ENCODE data around the gene UFD1. TPM values are rescaled to one million over a fixed set of nuclear protein-coding genes. Genes with fewer than 3 reads are reported as not detected.

UFD1 gene
- total and polyA plus RNA-seq, 9 of the 15 experiments (the other 6 are each of a cell fraction or from before 2014, with no cell fraction given): 238 to 645 (median 363) TPM

DNA sequence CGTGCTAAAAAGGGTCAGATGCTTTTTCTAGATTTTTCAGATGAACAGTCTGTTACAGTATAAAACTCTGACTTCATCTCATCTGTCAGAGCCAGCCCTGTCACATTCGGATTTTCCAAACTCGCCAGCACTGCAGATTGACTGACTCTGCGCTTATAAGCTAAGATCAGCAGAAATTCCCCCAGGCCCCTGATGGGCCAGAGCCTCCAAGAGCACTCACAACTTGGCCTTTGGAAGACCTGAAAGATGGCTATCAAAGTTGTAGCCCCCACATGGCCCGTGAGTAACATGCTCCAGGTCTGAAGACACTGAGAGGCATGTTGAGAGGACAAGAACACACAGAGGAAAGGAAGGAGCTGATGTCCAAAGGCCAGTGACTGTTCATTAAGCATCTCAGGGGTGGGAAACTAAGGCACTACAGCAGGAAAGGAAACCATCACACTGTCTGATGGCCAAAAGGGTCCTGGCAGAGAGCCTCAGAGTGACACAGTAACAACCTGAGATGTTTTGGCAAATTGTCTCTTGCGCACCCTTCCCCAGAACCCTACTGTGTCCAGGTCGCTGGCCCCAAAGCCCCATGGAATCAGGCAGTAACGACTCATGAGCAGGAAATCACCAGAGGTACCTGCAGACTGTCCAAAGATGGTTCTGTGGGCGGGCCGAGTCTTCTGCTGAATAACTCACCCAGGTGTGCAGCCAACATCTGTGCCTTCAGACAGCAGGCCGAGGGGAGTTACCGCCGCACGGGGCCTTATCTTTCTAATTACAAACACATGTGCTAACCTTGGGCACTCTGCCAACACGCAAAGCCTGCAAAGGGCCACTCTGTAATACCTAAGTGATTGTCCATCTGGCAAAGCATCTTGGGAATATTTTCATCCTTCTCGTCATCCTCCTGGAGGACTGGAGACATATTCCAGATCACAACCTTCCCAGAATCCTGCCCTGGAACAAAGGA, 71.1 kb downstream of the UFD1 start (continued):
- TF ChIP-seq ZNF79 (CRISPR knock-in tag; IDR thresholded peaks at IDR 0.05; ENCODE audit: low read depth) (no peak), ZKSCAN8 (CRISPR knock-in tag; IDR thresholded peaks at IDR 0.05) (peak; percentile 63; the same call in 1 of the 2 replicates), SMARCB1 (IDR thresholded peaks at IDR 0.05; ENCODE audit: insufficient read length, low read depth) (no peak), DIDO1 (tag; IDR thresholded peaks at IDR 0.05; ENCODE audit: low read depth) (no peak), MEF2A (IDR thresholded peaks at IDR 0.05; ENCODE audit: control insufficient read depth, low read depth, low read length) (no peak), ZNF133 (CRISPR knock-in tag; IDR thresholded peaks at IDR 0.05) (no peak), BRCA1 (IDR thresholded peaks at IDR 0.05) (no peak), BRCA1 (CRISPR knock-in tag; IDR thresholded peaks at IDR 0.05) (no peak), RBM17 (IDR thresholded peaks at IDR 0.05; ENCODE audit: borderline replicate concordance, low read depth, low read length) (no peak), ZNF212 (CRISPR knock-in tag; IDR thresholded peaks at IDR 0.05) (no peak), ZBTB7A (IDR thresholded peaks at IDR 0.05; ENCODE audit: borderline replicate concordance, control insufficient read depth, low read depth, low read length) (no peak), ZNF57 (CRISPR knock-in tag; IDR thresholded peaks at IDR 0.05) (no peak), PHF21A (IDR thresholded peaks at IDR 0.05; ENCODE audit: borderline replicate concordance, low read depth) (no peak), ZNF24 (IDR thresholded peaks at IDR 0.05) (0 out of 2 replicates have a peak, but pooled peaks have one; percentile 27), E2F1 (CRISPR knock-in tag; IDR thresholded peaks at IDR 0.05) (peak; percentile 84), TCF7 (IDR thresholded peaks at IDR 0.05; ENCODE audit: borderline replicate concordance) (peak; percentile 58; the same call in 1 of the 2 replicates), SUPT5H (IDR thresholded peaks at IDR 0.05) (peak; percentile 48; the same call in 1 of the 2 replicates), PHB2 (IDR thresholded peaks at IDR 0.05; ENCODE audit: low read depth) (peak; percentile 73), HSF4 (CRISPR knock-in tag; IDR thresholded peaks at IDR 0.05; ENCODE audit: borderline replicate concordance) (peak; percentile 26; the same call in 1 of the 2 replicates), PHTF2 (CRISPR knock-in tag; IDR thresholded peaks at IDR 0.05) (no peak)
- TF ChIP-seq, protein P1, sequence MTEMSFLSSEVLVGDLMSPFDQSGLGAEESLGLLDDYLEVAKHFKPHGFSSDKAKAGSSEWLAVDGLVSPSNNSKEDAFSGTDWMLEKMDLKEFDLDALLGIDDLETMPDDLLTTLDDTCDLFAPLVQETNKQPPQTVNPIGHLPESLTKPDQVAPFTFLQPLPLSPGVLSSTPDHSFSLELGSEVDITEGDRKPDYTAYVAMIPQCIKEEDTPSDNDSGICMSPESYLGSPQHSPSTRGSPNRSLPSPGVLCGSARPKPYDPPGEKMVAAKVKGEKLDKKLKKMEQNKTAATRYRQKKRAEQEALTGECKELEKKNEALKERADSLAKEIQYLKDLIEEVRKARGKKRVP (CRISPR knock-in tag; IDR thresholded peaks at IDR 0.05): no peak
- TF ChIP-seq, protein P2, sequence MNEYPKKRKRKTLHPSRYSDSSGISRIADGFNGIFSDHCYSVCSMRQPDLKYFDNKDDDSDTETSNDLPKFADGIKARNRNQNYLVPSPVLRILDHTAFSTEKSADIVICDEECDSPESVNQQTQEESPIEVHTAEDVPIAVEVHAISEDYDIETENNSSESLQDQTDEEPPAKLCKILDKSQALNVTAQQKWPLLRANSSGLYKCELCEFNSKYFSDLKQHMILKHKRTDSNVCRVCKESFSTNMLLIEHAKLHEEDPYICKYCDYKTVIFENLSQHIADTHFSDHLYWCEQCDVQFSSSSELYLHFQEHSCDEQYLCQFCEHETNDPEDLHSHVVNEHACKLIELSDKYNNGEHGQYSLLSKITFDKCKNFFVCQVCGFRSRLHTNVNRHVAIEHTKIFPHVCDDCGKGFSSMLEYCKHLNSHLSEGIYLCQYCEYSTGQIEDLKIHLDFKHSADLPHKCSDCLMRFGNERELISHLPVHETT (CRISPR knock-in tag; conservative IDR thresholded peaks at IDR 0.05 in 1 of 2, IDR thresholded peaks at IDR 0.05 in 1 of 2): peak in 1 of 2 experiments; percentile 85; a peak in 2 of 4 replicates
- TF ChIP-seq, protein P3, sequence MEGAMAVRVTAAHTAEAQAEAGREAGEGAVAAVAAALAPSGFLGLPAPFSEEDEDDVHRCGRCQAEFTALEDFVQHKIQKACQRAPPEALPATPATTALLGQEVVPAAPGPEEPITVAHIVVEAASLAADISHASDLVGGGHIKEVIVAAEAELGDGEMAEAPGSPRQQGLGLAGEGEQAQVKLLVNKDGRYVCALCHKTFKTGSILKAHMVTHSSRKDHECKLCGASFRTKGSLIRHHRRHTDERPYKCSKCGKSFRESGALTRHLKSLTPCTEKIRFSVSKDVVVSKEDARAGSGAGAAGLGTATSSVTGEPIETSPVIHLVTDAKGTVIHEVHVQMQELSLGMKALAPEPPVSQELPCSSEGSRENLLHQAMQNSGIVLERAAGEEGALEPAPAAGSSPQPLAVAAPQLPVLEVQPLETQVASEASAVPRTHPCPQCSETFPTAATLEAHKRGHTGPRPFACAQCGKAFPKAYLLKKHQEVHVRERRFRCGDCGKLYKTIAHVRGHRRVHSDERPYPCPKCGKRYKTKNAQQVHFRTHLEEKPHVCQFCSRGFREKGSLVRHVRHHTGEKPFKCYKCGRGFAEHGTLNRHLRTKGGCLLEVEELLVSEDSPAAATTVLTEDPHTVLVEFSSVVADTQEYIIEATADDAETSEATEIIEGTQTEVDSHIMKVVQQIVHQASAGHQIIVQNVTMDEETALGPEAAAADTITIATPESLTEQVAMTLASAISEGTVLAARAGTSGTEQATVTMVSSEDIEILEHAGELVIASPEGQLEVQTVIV (CRISPR knock-in tag; IDR thresholded peaks at IDR 0.05; ENCODE audit: borderline replicate concordance): no peak
